Neural cell (in vitro differentiated cells): ENCODE results near the gene ZDHHC14. TPM values are rescaled to one million over a fixed set of nuclear protein-coding genes. Genes with fewer than 3 reads are reported as not detected.

ENCODE experiments used
- H2AFZ ChIP-seq: fragments of 200-600, 300-800 bp; sonication (generic), shearing (Covaris generic); 2 replicates; pipeline ENCODE4 v1.6.0; 2014; ENCODE audit warnings: low read depth, mild to moderate bottlenecking, antibody characterized with exemption, low read length, moderate library complexity
- H3F3A ChIP-seq: fragments of 200-600 bp; shearing (Covaris generic); 2 replicates; pipeline ENCODE4 v1.6.1; 2016; ENCODE audit warnings: mild to moderate bottlenecking, moderate library complexity, mixed read lengths, antibody characterized with exemption, low read length; ENCODE audit not compliant: insufficient read depth, poor library complexity, severe bottlenecking
- H3K27ac ChIP-seq: fragments of 200-600, 300-800 bp; sonication (generic), shearing (Covaris generic); 2 replicates; pipeline ENCODE4 v1.5.1; 2014; ENCODE audit warnings: mild to moderate bottlenecking, low read length, moderate library complexity
- H3K27me3 ChIP-seq: fragments of 300-800, 200-600 bp; sonication (generic), shearing (Covaris generic); 2 replicates; pipeline ENCODE4 v1.6.0; 2014; ENCODE audit warnings: mild to moderate bottlenecking, low read depth, low read length, moderate library complexity; ENCODE audit not compliant: insufficient read depth
- H3K36me3 ChIP-seq: fragments of 300-800, 200-600 bp; sonication (generic), shearing (Covaris generic); 2 replicates; pipeline ENCODE4 v1.5.1; 2014; ENCODE audit warnings: mild to moderate bottlenecking, antibody characterized with exemption, low read length, moderate library complexity; ENCODE audit not compliant: insufficient read depth
- H3K4me2 ChIP-seq: fragments of 300-800, 200-600 bp; sonication (generic), shearing (Covaris generic); 2 replicates; pipeline ENCODE4 v1.6.0; 2014; ENCODE audit warnings: mild to moderate bottlenecking, low read length
- H3K4me3 ChIP-seq: fragments of 300-800, 200-600 bp; sonication (generic), shearing (Covaris generic); 2 replicates; pipeline ENCODE4 v1.5.1; 2014; ENCODE audit warnings: mild to moderate bottlenecking, low read length, moderate library complexity
- H3K79me2 ChIP-seq: fragments of 200-600 bp; shearing (Covaris generic); replicated peaks from 2 replicates; pipeline ENCODE4 v1.6.0; 2014; ENCODE audit warnings: mild to moderate bottlenecking, low read length, moderate library complexity; ENCODE audit not compliant: insufficient read depth
- H3K9ac ChIP-seq: fragments of 300-800, 200-600 bp; sonication (generic), shearing (Covaris generic); 2 replicates; pipeline ENCODE4 v1.6.1; 2016; ENCODE audit warnings: mild to moderate bottlenecking, low read length, mixed read lengths
- H3K9me2 ChIP-seq: fragments of 200-600 bp; shearing (Covaris generic); 2 replicates; pipeline ENCODE4 v1.6.1; 2016; ENCODE audit warnings: mild to moderate bottlenecking, low read length, mixed read lengths; ENCODE audit not compliant: insufficient read depth
- H3K9me3 ChIP-seq: fragments of 200-600, 300-800 bp; sonication (generic), shearing (Covaris generic); 2 replicates; pipeline ENCODE4 v1.6.1; 2016; ENCODE audit warnings: mild to moderate bottlenecking, mixed run types, low read length, moderate library complexity, mixed read lengths
- H4K20me1 ChIP-seq: fragments of 200-600 bp; shearing (Covaris generic); 2 replicates; pipeline ENCODE4 v1.6.1; 2016; ENCODE audit warnings: mild to moderate bottlenecking, mixed run types; ENCODE audit not compliant: insufficient read depth
- EP300 ChIP-seq: fragments of 450-650 bp; conservative IDR thresholded peaks from 2 replicates; pipeline ENCODE4 v1.6.1; 2014; ENCODE audit warnings: antibody characterized with exemption, mild to moderate bottlenecking, moderate library complexity; ENCODE audit not compliant: poor library complexity, severe bottlenecking
- EZH2 ChIP-seq: fragments of 200-600, 300-800 bp; shearing (Covaris generic), sonication (generic); IDR thresholded peaks from 2 replicates; pipeline ENCODE4 v1.6.1; 2014; ENCODE audit warnings: antibody characterized with exemption, low read length, borderline replicate concordance, mild to moderate bottlenecking; ENCODE audit not compliant: insufficient read depth, poor library complexity, severe bottlenecking
- MXI1 ChIP-seq: fragments of 450-650 bp; conservative IDR thresholded peaks from 2 replicates; pipeline ENCODE4 v1.6.1; 2014; ENCODE audit warnings: antibody characterized with exemption, mild to moderate bottlenecking; ENCODE audit not compliant: poor library complexity, severe bottlenecking
- POLR2AphosphoS5 ChIP-seq: IDR thresholded peaks from 2 replicates; pipeline ENCODE4 v1.6.1; 2012
- RAD21 ChIP-seq: fragments of 450-650 bp; conservative IDR thresholded peaks from 2 replicates; pipeline ENCODE4 v1.6.1; 2014; ENCODE audit warnings: antibody characterized with exemption, mild to moderate bottlenecking, moderate library complexity
- SMC3 ChIP-seq: fragments of 450-650 bp; conservative IDR thresholded peaks from 2 replicates; pipeline ENCODE4 v1.6.1; 2014; ENCODE audit warnings: antibody characterized with exemption, mild to moderate bottlenecking, moderate library complexity; ENCODE audit not compliant: poor library complexity
- TAF1 ChIP-seq: IDR thresholded peaks from 2 replicates; pipeline ENCODE4 v1.6.1; 2012; ENCODE audit warnings: low read depth
- polyA plus RNA-seq: library from polyadenylated mRNA; depleted of rRNA; stranded (reverse); fragments of >200 nt; gene quantifications from 2 replicates; pipeline ENCODE4 v1.2.3, GENCODE V29; 2014
- TF ChIP-seq, protein P1 (sequence below): IDR thresholded peaks from 2 replicates; pipeline ENCODE4 v1.6.1; 2012; ENCODE audit warnings: borderline replicate concordance
- TF ChIP-seq, protein P2 (sequence below): fragments of 450-650 bp; IDR thresholded peaks from 2 replicates; pipeline ENCODE4 v1.5.1; 2014; ENCODE audit warnings: antibody characterized with exemption, mild to moderate bottlenecking, moderate library complexity; ENCODE audit not compliant: poor library complexity, severe bottlenecking

The ZDHHC14 gene
- polyA plus RNA-seq, 1 donor from 2014 or later: 4.1 TPM

DNA sequence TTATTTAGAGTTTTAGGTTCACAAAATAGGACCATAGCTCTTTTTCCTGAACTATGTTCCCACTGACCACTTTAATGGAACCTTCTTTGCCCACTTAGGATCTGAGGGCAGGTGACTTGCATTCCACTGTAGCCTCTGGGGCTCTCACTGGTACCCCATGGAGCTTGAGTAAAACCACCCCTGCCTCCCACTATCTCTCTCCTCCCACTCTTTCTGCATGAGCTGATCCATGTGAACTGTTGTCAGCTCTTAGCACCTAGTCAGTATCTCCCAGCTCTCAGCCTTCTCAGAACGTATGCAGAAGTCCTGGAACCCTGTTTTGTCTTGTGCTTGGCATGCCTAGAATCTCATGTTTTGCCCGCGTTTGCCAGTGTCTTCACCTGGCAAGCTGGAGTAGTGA is 241.4 kb downstream of the ZDHHC14 start:
- no peak overlapping the region for H3K27ac ChIP-seq
- H3F3A ChIP-seq: no peaks in the 10 kb centered on the region
- TF ChIP-seq MXI1 (no peak), POLR2AphosphoS5 (no peak), EZH2 (no peak), TAF1 (no peak), RAD21 (no peak), EP300 (no peak), SMC3 (no peak)
- TF ChIP-seq, protein P1, sequence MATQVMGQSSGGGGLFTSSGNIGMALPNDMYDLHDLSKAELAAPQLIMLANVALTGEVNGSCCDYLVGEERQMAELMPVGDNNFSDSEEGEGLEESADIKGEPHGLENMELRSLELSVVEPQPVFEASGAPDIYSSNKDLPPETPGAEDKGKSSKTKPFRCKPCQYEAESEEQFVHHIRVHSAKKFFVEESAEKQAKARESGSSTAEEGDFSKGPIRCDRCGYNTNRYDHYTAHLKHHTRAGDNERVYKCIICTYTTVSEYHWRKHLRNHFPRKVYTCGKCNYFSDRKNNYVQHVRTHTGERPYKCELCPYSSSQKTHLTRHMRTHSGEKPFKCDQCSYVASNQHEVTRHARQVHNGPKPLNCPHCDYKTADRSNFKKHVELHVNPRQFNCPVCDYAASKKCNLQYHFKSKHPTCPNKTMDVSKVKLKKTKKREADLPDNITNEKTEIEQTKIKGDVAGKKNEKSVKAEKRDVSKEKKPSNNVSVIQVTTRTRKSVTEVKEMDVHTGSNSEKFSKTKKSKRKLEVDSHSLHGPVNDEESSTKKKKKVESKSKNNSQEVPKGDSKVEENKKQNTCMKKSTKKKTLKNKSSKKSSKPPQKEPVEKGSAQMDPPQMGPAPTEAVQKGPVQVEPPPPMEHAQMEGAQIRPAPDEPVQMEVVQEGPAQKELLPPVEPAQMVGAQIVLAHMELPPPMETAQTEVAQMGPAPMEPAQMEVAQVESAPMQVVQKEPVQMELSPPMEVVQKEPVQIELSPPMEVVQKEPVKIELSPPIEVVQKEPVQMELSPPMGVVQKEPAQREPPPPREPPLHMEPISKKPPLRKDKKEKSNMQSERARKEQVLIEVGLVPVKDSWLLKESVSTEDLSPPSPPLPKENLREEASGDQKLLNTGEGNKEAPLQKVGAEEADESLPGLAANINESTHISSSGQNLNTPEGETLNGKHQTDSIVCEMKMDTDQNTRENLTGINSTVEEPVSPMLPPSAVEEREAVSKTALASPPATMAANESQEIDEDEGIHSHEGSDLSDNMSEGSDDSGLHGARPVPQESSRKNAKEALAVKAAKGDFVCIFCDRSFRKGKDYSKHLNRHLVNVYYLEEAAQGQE: no peak
- TF ChIP-seq, protein P2, sequence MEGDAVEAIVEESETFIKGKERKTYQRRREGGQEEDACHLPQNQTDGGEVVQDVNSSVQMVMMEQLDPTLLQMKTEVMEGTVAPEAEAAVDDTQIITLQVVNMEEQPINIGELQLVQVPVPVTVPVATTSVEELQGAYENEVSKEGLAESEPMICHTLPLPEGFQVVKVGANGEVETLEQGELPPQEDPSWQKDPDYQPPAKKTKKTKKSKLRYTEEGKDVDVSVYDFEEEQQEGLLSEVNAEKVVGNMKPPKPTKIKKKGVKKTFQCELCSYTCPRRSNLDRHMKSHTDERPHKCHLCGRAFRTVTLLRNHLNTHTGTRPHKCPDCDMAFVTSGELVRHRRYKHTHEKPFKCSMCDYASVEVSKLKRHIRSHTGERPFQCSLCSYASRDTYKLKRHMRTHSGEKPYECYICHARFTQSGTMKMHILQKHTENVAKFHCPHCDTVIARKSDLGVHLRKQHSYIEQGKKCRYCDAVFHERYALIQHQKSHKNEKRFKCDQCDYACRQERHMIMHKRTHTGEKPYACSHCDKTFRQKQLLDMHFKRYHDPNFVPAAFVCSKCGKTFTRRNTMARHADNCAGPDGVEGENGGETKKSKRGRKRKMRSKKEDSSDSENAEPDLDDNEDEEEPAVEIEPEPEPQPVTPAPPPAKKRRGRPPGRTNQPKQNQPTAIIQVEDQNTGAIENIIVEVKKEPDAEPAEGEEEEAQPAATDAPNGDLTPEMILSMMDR: no peak
- no peak overlapping the region for H3K4me3 ChIP-seq
- H3K36me3 ChIP-seq: no peaks in the 10 kb centered on the region
- H2AFZ ChIP-seq: no peak overlapping the region
- no peak overlapping the region for H3K9ac ChIP-seq
- no peaks in the 10 kb centered on the region for H3K9me2 ChIP-seq
- H3K79me2 ChIP-seq: no peaks in the 10 kb centered on the region
- no peaks in the 10 kb centered on the region for H4K20me1 ChIP-seq
- no peaks in the 10 kb centered on the region for H3K9me3 ChIP-seq
- no peak overlapping the region for H3K4me2 ChIP-seq
- no peaks in the 10 kb centered on the region for H3K27me3 ChIP-seq

- Histone ChIP-seq H3K4me2 (no peak overlapping the region), H3K36me3 (no peaks in the 10 kb centered on the region), H3K9me3 (no peaks in the 10 kb centered on the region), H3K79me2 (no peaks in the 10 kb centered on the region), H3K27me3 (no peaks in the 10 kb centered on the region), H3K27ac (no peak overlapping the region), H3K4me3 (no peak overlapping the region), H3K9me2 (no peaks in the 10 kb centered on the region), H2AFZ (no peak overlapping the region), H3K9ac (no peak overlapping the region), H4K20me1 (no peaks in the 10 kb centered on the region), H3F3A (no peaks in the 10 kb centered on the region)
- TF ChIP-seq POLR2AphosphoS5: no peak
- TF ChIP-seq, protein P1: no peak
- no peak for TF ChIP-seq EP300
- TF ChIP-seq, protein P2: no peak
- no peak for TF ChIP-seq EZH2
- no peak for TF ChIP-seq TAF1
- TF ChIP-seq SMC3: no peak
- TF ChIP-seq RAD21: no peak
- TF ChIP-seq MXI1: no peak
These were observed 244.1 kb downstream of the ZDHHC14 start for GRCh38 chr6:157625111-157625510.
